ENCODE data around the gene EI24.

- TF ChIP-seq CTCF (IDR thresholded peaks at IDR 0.05; ENCODE audit: insufficient read depth, low read length) = no peak
- TF ChIP-seq GABPA (IDR thresholded peaks at IDR 0.05; ENCODE audit: low read depth) = no peak
- no peak for TF ChIP-seq POLR2AphosphoS5 (IDR thresholded peaks at IDR 0.05; ENCODE audit: low read depth)
- TF ChIP-seq SPI1 (IDR thresholded peaks at IDR 0.05; ENCODE audit: borderline replicate concordance, low read depth) = peak; percentile 44; the same call in 1 of the 2 replicates
- no peak for TF ChIP-seq REST (IDR thresholded peaks at IDR 0.05; ENCODE audit: insufficient replicate concordance, low read depth)
Observed at GRCh38 chr11:125625225-125625629, 56.0 kb downstream of the EI24 start.

Data from HL-60 (cell line).